HG02610 (cell line): ENCODE results near the gene PLCH2.

Experiments used
- ATAC-seq: cut with Tn5 transposase; IDR thresholded peaks from one replicate; pipeline ENCODE4 v1.9.1; 2021; ENCODE audit warnings: mild to moderate bottlenecking, moderate library complexity; ENCODE audit not compliant: unreplicated experiment

PLCH2 gene

GRCh38 chr1:2477791-2478499, 1.9 kb downstream of the PLCH2 start:
- no peak for ATAC-seq

- no peak for ATAC-seq
Measured at GRCh38 chr1:2479186-2479585, 3.1 kb downstream of the PLCH2 start.

- ATAC-seq, result no peak
Measured at GRCh38 chr1:2479618-2480017, 3.5 kb downstream of the PLCH2 start.

GRCh38 chr1:2480236-2480985, 4.3 kb downstream of the PLCH2 start:
- ATAC-seq, result no peak

GRCh38 chr1:2480986-2481364, 4.9 kb downstream of the PLCH2 start:
- ATAC-seq, result no peak

GRCh38 chr1:2481885-2482284, 5.8 kb downstream of the PLCH2 start:
- no peak for ATAC-seq

GRCh38 chr1:2482588-2482987, 6.5 kb downstream of the PLCH2 start:
- ATAC-seq, result no peak

GRCh38 chr1:2483026-2483425, 6.9 kb downstream of the PLCH2 start:
- no peak for ATAC-seq

- no peak for ATAC-seq
Measured at GRCh38 chr1:2483970-2484369, 7.9 kb downstream of the PLCH2 start.

- no peak for ATAC-seq
Measured at GRCh38 chr1:2486041-2486440, 10.0 kb downstream of the PLCH2 start.

- ATAC-seq, result no peak
Measured at GRCh38 chr1:2486558-2486957, 10.5 kb downstream of the PLCH2 start.

- no peak for ATAC-seq
Measured at GRCh38 chr1:2488688-2489087, 12.6 kb downstream of the PLCH2 start.

GRCh38 chr1:2489615-2490014, 13.5 kb downstream of the PLCH2 start:
- ATAC-seq, result no peak

- no peak for ATAC-seq
Measured at GRCh38 chr1:2492091-2492490, 16.0 kb downstream of the PLCH2 start.

- ATAC-seq, result no peak
Measured at GRCh38 chr1:2493218-2493617, 17.1 kb downstream of the PLCH2 start.

GRCh38 chr1:2493691-2494322, 17.7 kb downstream of the PLCH2 start:
- ATAC-seq, result no peak

- no peak for ATAC-seq
Measured at GRCh38 chr1:2494323-2494693, 18.2 kb downstream of the PLCH2 start.

- no peak for ATAC-seq
Measured at GRCh38 chr1:2495026-2495425, 18.9 kb downstream of the PLCH2 start.

GRCh38 chr1:2495546-2495945, 19.5 kb downstream of the PLCH2 start:
- ATAC-seq, result no peak

- peak; percentile 51 for ATAC-seq
Measured at GRCh38 chr1:2496087-2496622, 20.1 kb downstream of the PLCH2 start.

GRCh38 chr1:2496746-2497145, 20.7 kb downstream of the PLCH2 start:
- ATAC-seq, result no peak

GRCh38 chr1:2497891-2498290, 21.8 kb downstream of the PLCH2 start:
- ATAC-seq, result no peak
